K562 (cell line): ENCODE results near the gene ATP9B. TPM values are rescaled to one million over a fixed set of nuclear protein-coding genes. Genes with fewer than 3 reads are reported as not detected.

Source experiments
- ARID4B ChIP-seq: sonication (generic); formaldehyde crosslinking; IDR thresholded peaks from 2 replicates; pipeline ENCODE4 v1.8.0; 2022; ENCODE audit warnings: mild to moderate bottlenecking, missing genetic modification reagents
- ESRRA ChIP-seq: fragments of 450-650 bp; IDR thresholded peaks from 2 replicates; pipeline ENCODE4 v1.6.1; 2014; ENCODE audit warnings: low read depth, mild to moderate bottlenecking, moderate library complexity, borderline replicate concordance
- ETS1 ChIP-seq: conservative IDR thresholded peaks from 2 replicates; pipeline ENCODE4 v1.6.1; 2011; ENCODE audit warnings: low read depth, mild to moderate bottlenecking, low read length; ENCODE audit not compliant: control insufficient read depth
- FOXJ3 ChIP-seq: sonication (generic); formaldehyde crosslinking; IDR thresholded peaks from 2 replicates; pipeline ENCODE4 v1.4.0; 2020; ENCODE audit warnings: mild to moderate bottlenecking, missing genetic modification reagents
- HDAC2 ChIP-seq: fragments of 450-650 bp; IDR thresholded peaks from 2 replicates; pipeline ENCODE4 v1.6.1; 2016; ENCODE audit warnings: mild to moderate bottlenecking
- HDAC6 ChIP-seq: IDR thresholded peaks from 2 replicates; pipeline ENCODE4 v1.6.1; 2012; ENCODE audit warnings: low read depth, mild to moderate bottlenecking, control low read depth, inconsistent platforms, low read length, moderate library complexity
- KDM1A ChIP-seq, 2 experiments: fragments of 450-650 bp; IDR thresholded peaks; 2 replicates each; pipeline ENCODE4 v1.6.1; 2016; ENCODE audit warnings: mild to moderate bottlenecking in 2 of 2
- PRPF4 ChIP-seq: fragments of 200-400 bp; formaldehyde crosslinking; IDR thresholded peaks from one replicate; pipeline ENCODE4 v1.6.1; 2017; ENCODE audit warnings: low read length, low read depth, mild to moderate bottlenecking; ENCODE audit not compliant: insufficient read depth, poor library complexity, severe bottlenecking
- PURB ChIP-seq: sonication (generic); formaldehyde crosslinking; IDR thresholded peaks from 2 replicates; pipeline ENCODE4 v1.9.0; 2021; ENCODE audit warnings: low read depth, mild to moderate bottlenecking, missing genetic modification reagents
- SFPQ ChIP-seq: fragments of 200-400 bp; formaldehyde crosslinking; IDR thresholded peaks from 2 replicates; pipeline ENCODE4 v1.6.1; 2017; ENCODE audit warnings: mild to moderate bottlenecking, low read depth, low read length, moderate library complexity
- SMARCB1 ChIP-seq: IDR thresholded peaks from 2 replicates; pipeline ENCODE4 v1.6.1; 2011; ENCODE audit warnings: improper control_type of control experiment, low read depth; ENCODE audit not compliant: insufficient read length
- YBX1 ChIP-seq: fragments of 450-650 bp; IDR thresholded peaks from 2 replicates; pipeline ENCODE4 v1.7.1; 2016; ENCODE audit warnings: mild to moderate bottlenecking
- ZBTB17 ChIP-seq: fragments of 450-650 bp; formaldehyde crosslinking; IDR thresholded peaks from 2 replicates; pipeline ENCODE4 v1.4.0; 2020; ENCODE audit warnings: mild to moderate bottlenecking
- ZNF695 ChIP-seq: fragments of 450-650 bp; formaldehyde crosslinking; IDR thresholded peaks from 2 replicates; pipeline ENCODE4 v1.4.0; 2020; ENCODE audit warnings: mild to moderate bottlenecking, moderate library complexity
- polyA plus RNA-seq, 8 experiments: library from polyadenylated mRNA; depleted of rRNA in 4 of 8; stranded (reverse) in 5 of 8; unstranded in 3 of 8; fragments of >200 nt; fragmentation: Nextera tagmentation in 2 of 8; fragmentation: Illumina TruSeq in 1 of 8; extraction: Ambion mirVana in 2 of 8; extraction: Trizol in 1 of 8; gene quantifications; 2 replicates each; pipeline versions ENCODE4 v1.2.1 to v1.2.3, GENCODE V29; 2011 to 2014; ENCODE audit warnings: inconsistent platforms in 1 of 8, missing spikeins in 1 of 8
- total RNA-seq, 7 experiments: library from RNA; depleted of rRNA in 6 of 7; stranded (reverse); fragments of >200 nt in 6 of 7; fragmentation: Illumina TruSeq in 2 of 7; extraction: Trizol in 2 of 7; gene quantifications; 2 replicates each; pipeline versions ENCODE4 v1.2.1 to v1.2.3, GENCODE V29; 2011 to 2021; ENCODE audit warnings: low replicate concordance in 1 of 7

Gene ATP9B
- total and polyA plus RNA-seq, 9 of the 15 experiments (the other 6 are each of a cell fraction or from before 2014, with no cell fraction given), result 0.66 to 13.2 (median 7.9) TPM

GRCh38 chr18:79252904-79253633, 183.9 kb downstream of the ATP9B start (continued):
- TF ChIP-seq ETS1 (no peak), ESRRA (no peak), SMARCB1 (no peak), HDAC6 (no peak), SFPQ (no peak), ZNF695 (CRISPR knock-in tag) (no peak), KDM1A (IDR thresholded peaks at IDR 0.05) (no peak), PRPF4 (no peak), HDAC2 (no peak), ZBTB17 (CRISPR knock-in tag) (no peak), ARID4B (no peak), YBX1 (no peak), PURB (CRISPR knock-in tag) (no peak), FOXJ3 (CRISPR knock-in tag) (no peak)
